IPS DF 4.7 (cell line): ENCODE results near the gene RNF4.

ENCODE experiments used
- DNase-seq: peaks from one replicate; pipeline ENCODE4 v3.0.0-alpha.2; 2013; ENCODE audit warnings: low spot score; ENCODE audit errors: extremely low read depth

RNF4 gene

GRCh38 chr4:2437475-2438215 is 31.3 kb upstream of the RNF4 start:
- no peak for DNase-seq

DNA sequence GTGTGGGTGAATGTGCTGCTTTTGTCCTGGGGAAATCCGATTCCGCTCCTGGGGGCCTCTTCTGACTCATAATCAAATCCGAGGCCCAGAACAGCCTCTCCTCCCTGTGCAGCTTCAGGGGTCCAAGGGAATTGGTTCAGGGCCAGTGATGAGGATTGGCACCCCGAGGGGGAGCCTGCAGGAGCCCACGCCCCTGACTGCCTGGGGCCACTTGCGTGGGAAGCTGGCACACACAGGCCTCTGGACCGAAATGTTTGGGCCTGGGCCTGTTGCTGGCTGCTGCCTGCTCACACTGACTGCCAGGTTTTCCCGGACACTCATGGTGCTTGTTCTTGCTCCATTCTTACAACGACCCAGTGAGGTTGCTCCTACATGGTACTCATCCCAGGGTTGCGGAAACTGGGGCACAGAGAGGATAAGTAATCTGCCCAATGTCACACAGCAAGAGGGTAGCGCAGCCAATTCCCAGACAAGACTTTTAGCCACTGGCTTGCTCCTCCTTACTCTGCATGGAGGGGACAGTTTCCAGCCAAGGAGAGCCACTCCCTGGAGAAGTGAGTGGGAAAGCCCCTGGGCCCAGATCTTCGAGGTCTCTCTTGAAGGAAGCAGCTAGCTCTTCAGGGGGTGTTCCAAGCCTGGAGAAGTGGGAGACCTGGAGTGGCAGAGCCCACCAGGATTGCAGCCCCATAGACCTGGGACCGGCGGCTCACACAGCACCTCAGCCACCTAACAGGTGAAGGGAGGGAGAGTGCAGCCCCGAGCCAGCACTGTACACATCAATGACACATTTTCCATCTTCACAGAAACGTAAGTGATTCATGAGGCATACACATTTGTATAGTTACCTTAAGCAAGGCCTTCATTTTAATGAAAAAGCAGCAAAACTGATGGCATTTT is 29.8 kb upstream of the RNF4 start:
- no peak for DNase-seq

- DNase-seq = peak; percentile 85
Observed at GRCh38 chr4:2441393-2442174, 27.3 kb upstream of the RNF4 start.

GRCh38 chr4:2442175-2442993 is 26.5 kb upstream of the RNF4 start:
- DNase-seq = no peak

DNA sequence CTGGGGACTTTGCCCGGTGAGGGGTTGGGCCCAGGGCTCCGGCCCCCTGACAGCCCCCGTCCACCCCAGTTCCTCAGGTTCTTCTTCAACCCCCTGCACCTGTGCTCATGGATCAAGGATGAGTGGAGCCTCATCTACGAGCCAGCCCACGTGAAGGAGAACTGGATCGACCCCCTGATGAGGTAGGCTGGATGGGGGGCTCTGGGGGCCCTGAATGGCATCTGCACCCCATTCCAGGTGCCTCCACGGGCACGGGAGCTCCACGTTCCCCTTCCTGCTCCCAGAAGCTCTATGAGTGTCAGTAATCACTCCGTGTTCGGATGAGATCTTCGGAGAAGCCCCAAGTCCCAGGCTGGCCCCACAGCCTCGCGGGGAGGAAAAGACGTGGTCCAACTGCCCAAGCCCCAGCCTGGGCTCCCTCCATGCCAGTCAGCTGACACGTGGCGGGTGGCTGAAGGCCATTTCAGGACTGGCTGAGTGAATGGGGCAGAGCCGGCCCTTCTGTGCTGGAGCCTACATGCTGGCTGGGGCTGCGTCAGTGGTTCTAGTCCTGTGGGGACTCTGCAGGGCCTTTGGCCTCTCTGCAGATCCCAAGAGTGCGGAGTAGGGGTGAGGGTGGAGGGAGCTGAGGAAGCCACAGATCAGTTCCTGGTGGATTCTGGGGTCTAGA is 25.7 kb upstream of the RNF4 start:
- no peak for DNase-seq

DNA sequence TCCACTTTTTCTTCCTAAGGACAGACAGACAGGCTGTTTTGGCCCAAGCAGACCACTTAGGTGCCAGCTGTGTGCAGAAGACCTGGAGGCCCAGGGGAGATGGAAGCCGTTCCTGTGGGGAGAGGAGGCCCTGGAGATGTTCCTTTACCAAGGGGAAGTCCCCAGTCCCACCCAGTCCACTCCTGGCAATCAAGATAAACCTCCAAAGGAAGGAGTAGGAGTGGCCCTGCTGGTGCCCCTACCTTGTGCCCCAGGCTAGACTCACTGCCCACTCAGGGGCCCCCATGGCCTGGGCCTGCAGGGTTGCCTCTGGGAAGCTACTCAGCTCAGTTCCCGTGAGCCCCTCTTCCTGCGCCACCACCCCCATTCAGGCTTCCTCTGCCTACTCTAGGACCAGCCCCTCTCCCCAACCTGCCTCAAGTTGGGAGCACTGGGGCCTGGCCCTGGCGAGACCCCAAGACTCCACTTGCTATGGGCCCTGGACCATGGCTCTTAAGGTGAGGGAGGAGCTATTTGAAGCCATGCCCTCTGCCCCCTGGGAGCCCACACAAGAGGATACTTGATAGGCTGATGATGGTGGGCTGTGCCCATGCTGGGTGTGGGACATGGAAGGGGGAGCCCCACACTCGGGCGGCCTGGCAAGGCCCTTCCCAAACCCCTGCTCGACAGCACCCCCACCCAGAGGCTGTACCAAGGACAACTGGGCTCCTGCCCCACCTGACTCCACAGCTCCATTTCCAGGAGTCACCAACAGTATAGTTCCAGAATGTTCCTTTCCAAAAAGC is 24.8 kb upstream of the RNF4 start:
- DNase-seq = no peak

DNA sequence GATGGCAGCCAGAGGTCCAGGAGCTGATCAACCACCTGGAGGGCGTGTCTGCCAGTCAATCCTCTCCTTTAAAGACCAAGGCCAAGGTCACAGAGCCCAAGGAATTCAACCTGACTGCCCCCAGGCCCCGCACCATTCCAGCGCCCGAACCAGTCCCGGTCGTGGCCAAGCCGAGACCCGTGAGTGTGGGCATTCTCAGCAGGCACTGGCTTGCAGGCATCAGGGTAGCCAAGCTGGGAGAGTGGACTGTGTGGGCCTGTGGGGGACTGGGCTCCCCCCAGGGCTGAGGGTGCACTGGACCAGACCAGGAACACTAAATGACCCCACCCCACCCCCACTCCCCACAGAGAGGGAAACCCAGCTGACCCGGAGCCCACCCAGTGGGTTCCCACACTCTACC is 23.8 kb upstream of the RNF4 start:
- no peak for DNase-seq

DNA sequence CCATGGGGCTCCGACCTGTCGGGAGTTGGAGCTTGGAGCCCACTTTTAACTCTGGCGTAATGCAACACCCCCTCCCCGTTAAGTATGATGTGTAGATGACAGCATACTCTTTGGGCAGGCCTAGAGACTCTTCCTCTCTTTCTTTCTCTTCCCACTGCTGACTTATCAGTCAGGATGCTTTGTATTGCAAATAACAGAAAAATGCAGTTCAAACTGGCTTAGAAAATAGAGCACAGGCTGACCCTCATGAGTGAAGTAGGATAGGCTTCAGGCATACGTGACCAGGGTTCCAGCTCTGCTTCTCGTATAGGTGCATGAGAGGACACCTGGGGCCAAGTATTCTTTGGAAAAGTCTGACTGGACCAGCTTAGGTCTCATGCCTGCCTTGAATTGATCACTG is 23.3 kb upstream of the RNF4 start:
- no peak for DNase-seq

GRCh38 chr4:2446656-2447564 is 22.0 kb upstream of the RNF4 start:
- no peak for DNase-seq

- DNase-seq = no peak
Observed at GRCh38 chr4:2448589-2448988, 20.3 kb upstream of the RNF4 start.

- no peak for DNase-seq
Observed at GRCh38 chr4:2449051-2449450, 19.9 kb upstream of the RNF4 start.

- no peak for DNase-seq
Observed at GRCh38 chr4:2449511-2450392, 19.2 kb upstream of the RNF4 start.

DNA sequence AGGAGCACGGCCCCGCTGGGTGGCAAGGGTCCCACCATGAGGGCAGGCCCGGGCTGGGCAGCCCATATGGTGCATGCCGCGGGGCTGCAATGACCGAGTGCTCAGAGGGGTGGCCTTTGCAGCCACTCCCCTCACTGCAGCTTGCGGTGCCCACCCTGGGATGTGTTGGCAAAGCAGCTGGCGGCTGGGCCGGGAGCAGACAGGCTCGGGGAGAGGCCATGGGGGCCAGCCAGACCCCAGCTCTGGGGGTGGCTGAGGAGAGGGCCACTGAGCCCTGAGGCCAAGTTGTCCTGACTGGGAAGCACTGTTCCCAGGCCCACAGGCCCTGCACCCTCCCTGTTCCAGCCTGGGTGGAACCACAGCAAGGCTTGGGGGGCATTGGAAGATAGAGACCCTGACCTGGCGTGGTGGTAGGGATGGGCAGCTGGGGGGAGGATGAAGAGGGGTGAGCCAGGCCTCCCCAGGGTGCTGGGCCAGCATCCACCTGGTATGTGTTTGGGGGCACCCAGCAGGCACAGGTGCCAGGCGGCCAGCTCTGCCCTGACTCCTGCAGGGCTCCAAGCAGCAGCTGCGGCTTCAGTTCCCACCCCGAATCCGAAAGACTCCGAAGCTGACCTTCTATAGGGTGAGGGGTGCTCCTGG is 18.4 kb upstream of the RNF4 start:
- DNase-seq = no peak

- DNase-seq = no peak
Observed at GRCh38 chr4:2451036-2451520, 17.8 kb upstream of the RNF4 start.

- no peak for DNase-seq
Observed at GRCh38 chr4:2451821-2452785, 16.8 kb upstream of the RNF4 start.
